ENCODE results near the gene ADAMTS18. TPM values are rescaled to one million over a fixed set of nuclear protein-coding genes. Genes with fewer than 3 reads are reported as not detected.
"Not testable (repeated sequence)": the region's sequence is repeated elsewhere in the genome, so short reads cannot be mapped to it uniquely, and the experiment has no call there.

Gene ADAMTS18
- polyA plus RNA-seq, 2 of the 4 experiments (the other 2 are of a cell fraction) = 0.03 TPM; not detected in 1

DNA sequence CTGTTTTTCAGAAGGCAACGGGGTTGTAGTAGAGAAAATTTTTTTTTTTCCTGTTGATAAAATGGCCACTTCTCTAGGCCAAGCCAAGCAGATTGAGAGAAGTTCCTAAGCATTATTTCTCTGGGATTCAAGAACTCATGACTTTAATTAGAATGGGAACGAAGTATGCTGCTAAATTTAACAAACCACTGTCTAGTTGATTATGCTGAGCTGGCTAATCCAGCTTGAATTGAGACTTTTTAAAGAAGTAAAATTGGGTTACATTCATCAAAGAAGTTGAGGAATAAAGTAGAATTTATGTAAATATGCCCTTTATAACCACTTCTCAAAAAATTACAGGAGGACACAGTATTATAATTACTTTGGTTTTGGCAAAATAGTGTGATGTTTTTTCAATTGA, 152.5 kb downstream of the ADAMTS18 start:
- no peaks in the 10 kb centered on the region for H3K4me1 ChIP-seq
- ChIA-PET POLR2A (no interaction called here), CTCF (interaction anchor here (0.6 to 2.0 kb wide), 5 partner anchors 13 to 301 kb away, joined by 3 to 6 read pairs (median 3); no protein-coding TSS in a partner anchor)
- DNase-seq (ENCODE audit: low read depth in 1 of 2, low spot score in 1 of 2) (no peak), FAIRE-seq (no peak), ATAC-seq (no peak)
- H3K27ac ChIP-seq = no peak overlapping the region
- no peak for TF ChIP-seq HES2 (IDR thresholded peaks at IDR 0.05)
- TF ChIP-seq NPAS2 (CRISPR knock-in tag; IDR thresholded peaks at IDR 0.05; ENCODE audit: borderline replicate concordance) = no peak
- TF ChIP-seq HOXA7 (CRISPR knock-in tag; IDR thresholded peaks at IDR 0.05) = no peak
- no peak for TF ChIP-seq CBX8 (IDR thresholded peaks at IDR 0.05)
- TF ChIP-seq, protein P1, sequence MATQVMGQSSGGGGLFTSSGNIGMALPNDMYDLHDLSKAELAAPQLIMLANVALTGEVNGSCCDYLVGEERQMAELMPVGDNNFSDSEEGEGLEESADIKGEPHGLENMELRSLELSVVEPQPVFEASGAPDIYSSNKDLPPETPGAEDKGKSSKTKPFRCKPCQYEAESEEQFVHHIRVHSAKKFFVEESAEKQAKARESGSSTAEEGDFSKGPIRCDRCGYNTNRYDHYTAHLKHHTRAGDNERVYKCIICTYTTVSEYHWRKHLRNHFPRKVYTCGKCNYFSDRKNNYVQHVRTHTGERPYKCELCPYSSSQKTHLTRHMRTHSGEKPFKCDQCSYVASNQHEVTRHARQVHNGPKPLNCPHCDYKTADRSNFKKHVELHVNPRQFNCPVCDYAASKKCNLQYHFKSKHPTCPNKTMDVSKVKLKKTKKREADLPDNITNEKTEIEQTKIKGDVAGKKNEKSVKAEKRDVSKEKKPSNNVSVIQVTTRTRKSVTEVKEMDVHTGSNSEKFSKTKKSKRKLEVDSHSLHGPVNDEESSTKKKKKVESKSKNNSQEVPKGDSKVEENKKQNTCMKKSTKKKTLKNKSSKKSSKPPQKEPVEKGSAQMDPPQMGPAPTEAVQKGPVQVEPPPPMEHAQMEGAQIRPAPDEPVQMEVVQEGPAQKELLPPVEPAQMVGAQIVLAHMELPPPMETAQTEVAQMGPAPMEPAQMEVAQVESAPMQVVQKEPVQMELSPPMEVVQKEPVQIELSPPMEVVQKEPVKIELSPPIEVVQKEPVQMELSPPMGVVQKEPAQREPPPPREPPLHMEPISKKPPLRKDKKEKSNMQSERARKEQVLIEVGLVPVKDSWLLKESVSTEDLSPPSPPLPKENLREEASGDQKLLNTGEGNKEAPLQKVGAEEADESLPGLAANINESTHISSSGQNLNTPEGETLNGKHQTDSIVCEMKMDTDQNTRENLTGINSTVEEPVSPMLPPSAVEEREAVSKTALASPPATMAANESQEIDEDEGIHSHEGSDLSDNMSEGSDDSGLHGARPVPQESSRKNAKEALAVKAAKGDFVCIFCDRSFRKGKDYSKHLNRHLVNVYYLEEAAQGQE (IDR thresholded peaks at IDR 0.05) = no peak
- TF ChIP-seq FOXS1 (CRISPR knock-in tag; IDR thresholded peaks at IDR 0.05) = no peak
- TF ChIP-seq CEBPB (IDR thresholded peaks at IDR 0.05) = no peak
- TF ChIP-seq HOXB5 (CRISPR knock-in tag; IDR thresholded peaks at IDR 0.05) = no peak
- peak; percentile 72 for TF ChIP-seq MAFK (IDR thresholded peaks at IDR 0.05; ENCODE audit: partially characterized antibody)
- H3K9me3 ChIP-seq = no peaks in the 10 kb centered on the region
- no peak overlapping the region for H3K4me3 ChIP-seq
- WGBS (ENCODE audit: missing lambda C conversion rate) = 77% methylated on average over 2 of the region's 2 CpGs
- H3K4me2 ChIP-seq = no peak overlapping the region

GRCh38 chr16:77279316-77279715, 155.5 kb downstream of the ADAMTS18 start:
- DNase-seq (ENCODE audit: low read depth in 1 of 2, low spot score in 1 of 2); H3K27ac ChIP-seq; CTCF ChIA-PET; H3K4me2 ChIP-seq; POLR2A ChIA-PET; H3K4me1 ChIP-seq; FAIRE-seq; H3K9me3 ChIP-seq; H3K4me3 ChIP-seq; ATAC-seq: not testable (repeated sequence)
- 64% methylated on average over 7 of the region's 8 CpGs for WGBS (ENCODE audit: missing lambda C conversion rate)

GRCh38 chr16:77277571-77277970, 157.3 kb downstream of the ADAMTS18 start:
- no peak for FAIRE-seq
- Histone ChIP-seq H3K9me3 (no peaks in the 10 kb centered on the region), H3K27ac (no peak overlapping the region), H3K4me3 (no peak overlapping the region), H3K4me1 (no peaks in the 10 kb centered on the region), H3K4me2 (no peak overlapping the region)
- ATAC-seq = no peak
- ChIA-PET POLR2A (no interaction called here), CTCF (interaction anchor here (0.9 kb wide), 2 partner anchors 41 to 306 kb away, joined by 3 read pairs; no protein-coding TSS in a partner anchor)
- TF ChIP-seq CEBPB (IDR thresholded peaks at IDR 0.05) (no peak), FOXS1 (CRISPR knock-in tag; IDR thresholded peaks at IDR 0.05) (no peak), NR3C1 (IDR thresholded peaks at IDR 0.05) (no peak), BCL3 (IDR thresholded peaks at IDR 0.05) (no peak), MAFK (IDR thresholded peaks at IDR 0.05; ENCODE audit: partially characterized antibody) (no peak), POLR2A (IDR thresholded peaks at IDR 0.05; ENCODE audit: low read length) (no peak), FOSL2 (IDR thresholded peaks at IDR 0.05) (no peak), FOSL2 (CRISPR knock-in tag; IDR thresholded peaks at IDR 0.05) (no peak), ESRRA (IDR thresholded peaks at IDR 0.05; ENCODE audit: borderline replicate concordance, low read length) (no peak), HMGXB4 (CRISPR knock-in tag; IDR thresholded peaks at IDR 0.05; ENCODE audit: borderline replicate concordance) (no peak), KDM1A (IDR thresholded peaks at IDR 0.05; ENCODE audit: low read depth) (no peak), CHD2 (IDR thresholded peaks at IDR 0.05; ENCODE audit: low read length, partially characterized antibody) (no peak), JUNB (IDR thresholded peaks at IDR 0.05) (no peak), TP53 (CRISPR knock-in tag; IDR thresholded peaks at IDR 0.05) (no peak)
- 85% methylated on average over 2 of the region's 2 CpGs for WGBS (ENCODE audit: missing lambda C conversion rate)
- DNase-seq (ENCODE audit: low read depth in 1 of 2, low spot score in 1 of 2) = no peak
